Loucy (cell line): Measurements from ENCODE around the gene UFD1.

Experiments used
- CTCF ChIP-seq: fragments of 200-600 bp; sonication (generic); conservative IDR thresholded peaks from 2 replicates; pipeline ENCODE4 v1.5.1; 2014; ENCODE audit warnings: mild to moderate bottlenecking, antibody characterized with exemption, low read length
- EZH2phosphoT487 ChIP-seq: fragments of 200-600 bp; IDR thresholded peaks from 2 replicates; pipeline ENCODE4 v1.6.1; 2018; ENCODE audit warnings: antibody characterized with exemption, mild to moderate bottlenecking, moderate library complexity, borderline replicate concordance

GRCh38 chr22:19508024-19508776 lies 29.2 kb upstream of the UFD1 start:
- TF ChIP-seq EZH2phosphoT487 (no peak), CTCF (no peak)
